IPS-18a (cell line): ENCODE results near the gene ITGAE.
A peak's percentile ranks its signal among the peaks of the same experiment; 100 is the strongest.

ENCODE experiments used
- H3K27ac ChIP-seq: one replicate; pipeline ENCODE4 v1.5.1; 2013; ENCODE audit warnings: low read length
- H3K27me3 ChIP-seq: one replicate; pipeline ENCODE4 v1.6.1; 2013; ENCODE audit warnings: mild to moderate bottlenecking, low read length; ENCODE audit not compliant: control insufficient read depth, insufficient read depth
- H3K36me3 ChIP-seq: one replicate; pipeline ENCODE4 v1.6.1; 2013; ENCODE audit warnings: low read depth, low read length; ENCODE audit not compliant: control insufficient read depth
- H3K4me1 ChIP-seq: one replicate; pipeline ENCODE4 v1.6.1; 2013; ENCODE audit warnings: low read depth, low read length; ENCODE audit not compliant: control insufficient read depth
- H3K4me3 ChIP-seq: one replicate; pipeline ENCODE4 v1.5.1; 2013; ENCODE audit warnings: low read length
- H3K9ac ChIP-seq: one replicate; pipeline ENCODE4 v1.6.1; 2013; ENCODE audit warnings: mild to moderate bottlenecking, low read length, moderate library complexity
- H3K9me3 ChIP-seq: one replicate; pipeline ENCODE4 v1.6.1; 2013; ENCODE audit warnings: low read depth, low read length; ENCODE audit not compliant: control insufficient read depth

Gene ITGAE

GRCh38 chr17:3668279-3669084 is 132.5 kb downstream of the ITGAE start, which contains the start of the genes EMC6 and TAX1BP3:
Gene EMC6, plus strand, starts transcription at chr17:3668812. Its CDS starts 335 bp downstream, at chr17:3669147.
Gene TAX1BP3, minus strand, starts transcription at chr17:3668578. Its CDS starts 52 bp downstream, at chr17:3668526.
- Histone ChIP-seq H3K4me3 (peak within 1 kb of the TSS; percentile 92), H3K9ac (peak within 1 kb of the TSS; percentile 94), H3K4me1 (peaks cover 3% of the 10 kb centered on the region), H3K9me3 (no peaks in the 10 kb centered on the region), H3K36me3 (no peaks in the 10 kb centered on the region), H3K27ac (peak within 1 kb of the TSS; percentile 64), H3K27me3 (no peaks in the 10 kb centered on the region)

- Histone ChIP-seq H3K27me3 (no peaks in the 10 kb centered on the region), H3K27ac (peak overlapping the region; percentile 64), H3K4me1 (peaks cover 3% of the 10 kb centered on the region), H3K36me3 (no peaks in the 10 kb centered on the region), H3K9me3 (no peaks in the 10 kb centered on the region), H3K9ac (peak overlapping the region; percentile 82), H3K4me3 (peak overlapping the region; percentile 92)
Observed at GRCh38 chr17:3667366-3668278, 133.4 kb downstream of the ITGAE start.

- Histone ChIP-seq H3K4me1 (peaks cover 3% of the 10 kb centered on the region), H3K9ac (no peak overlapping the region), H3K27me3 (no peaks in the 10 kb centered on the region), H3K4me3 (no peak overlapping the region), H3K27ac (no peak overlapping the region), H3K36me3 (no peaks in the 10 kb centered on the region), H3K9me3 (no peaks in the 10 kb centered on the region)
Observed at GRCh38 chr17:3666516-3666915, 134.5 kb downstream of the ITGAE start.

- H3K4me1 ChIP-seq, result peaks cover 3% of the 10 kb centered on the region
- H3K36me3 ChIP-seq, result no peaks in the 10 kb centered on the region
- H3K9me3 ChIP-seq, result no peaks in the 10 kb centered on the region
- no peaks in the 10 kb centered on the region for H3K27me3 ChIP-seq
- no peak overlapping the region for H3K9ac ChIP-seq
- H3K27ac ChIP-seq, result no peak overlapping the region
- no peak overlapping the region for H3K4me3 ChIP-seq
Observed at GRCh38 chr17:3665834-3666233, 135.2 kb downstream of the ITGAE start.
